Tongue (tissue), 2 donors: ENCODE results near the gene AKAP7. TPM values are rescaled to one million over a fixed set of nuclear protein-coding genes. Genes with fewer than 3 reads are reported as not detected.
A peak's percentile ranks its signal among the peaks of the same experiment; 100 is the strongest.
"Not testable (repeated sequence)": the region's sequence is repeated elsewhere in the genome, so short reads cannot be mapped to it uniquely, and the experiment has no call there.

Experiments
- DNase-seq: peaks from one replicate; pipeline ENCODE4 v3.0.0-alpha.2; 2015
- total RNA-seq: library from RNA; depleted of rRNA; stranded (reverse); fragments of >200 nt; gene quantifications from one replicate; pipeline ENCODE4 v1.2.3, GENCODE V29; 2014

AKAP7 gene
- 20.3 TPM for total RNA-seq

- peak; percentile 86 for DNase-seq
These were observed at the start of gene AKAP7 for GRCh38 chr6:131135244-131136020. AKAP7 (plus strand) TSS chr6:131135467; CDS start chr6:131135764, 297 bp downstream.

GRCh38 chr6:131090339-131090738, 44.9 kb upstream of the AKAP7 start:
- DNase-seq, result not testable (repeated sequence)

GRCh38 chr6:131091944-131092343, 43.3 kb upstream of the AKAP7 start:
- not testable (repeated sequence) for DNase-seq

GRCh38 chr6:131093334-131093733, 41.9 kb upstream of the AKAP7 start:
- DNase-seq, result no peak

- no peak for DNase-seq
These were observed 38.5 kb upstream of the AKAP7 start for GRCh38 chr6:131096786-131097185.

- no peak for DNase-seq
These were observed 33.2 kb upstream of the AKAP7 start for GRCh38 chr6:131101911-131102680.

- no peak for DNase-seq
These were observed 32.0 kb upstream of the AKAP7 start for GRCh38 chr6:131103296-131103695.

GRCh38 chr6:131103901-131104300, 31.4 kb upstream of the AKAP7 start:
- no peak for DNase-seq

- DNase-seq, result no peak
These were observed 28.1 kb upstream of the AKAP7 start for GRCh38 chr6:131107151-131107550.

GRCh38 chr6:131112249-131112648, 23.0 kb upstream of the AKAP7 start:
- DNase-seq, result no peak

- DNase-seq, result no peak
These were observed 19.6 kb upstream of the AKAP7 start for GRCh38 chr6:131115651-131116050.

- DNase-seq, result no peak
These were observed 18.9 kb upstream of the AKAP7 start for GRCh38 chr6:131116321-131116720.

GRCh38 chr6:131116755-131117360, 18.4 kb upstream of the AKAP7 start:
- peak; percentile 40 for DNase-seq

GRCh38 chr6:131117878-131118277, 17.4 kb upstream of the AKAP7 start:
- no peak for DNase-seq

- DNase-seq, result no peak
These were observed 13.3 kb upstream of the AKAP7 start for GRCh38 chr6:131122007-131122406.

GRCh38 chr6:131122516-131122915, 12.8 kb upstream of the AKAP7 start:
- DNase-seq, result no peak

- DNase-seq, result peak; percentile 61
These were observed 10.8 kb upstream of the AKAP7 start for GRCh38 chr6:131124336-131125071.

GRCh38 chr6:131125431-131125830, 9.8 kb upstream of the AKAP7 start:
- no peak for DNase-seq

- no peak for DNase-seq
These were observed 5.3 kb upstream of the AKAP7 start for GRCh38 chr6:131129689-131130553.

GRCh38 chr6:131130554-131130940, 4.7 kb upstream of the AKAP7 start:
- peak; percentile 30 for DNase-seq

- DNase-seq, result no peak
These were observed 2.9 kb upstream of the AKAP7 start for GRCh38 chr6:131132360-131132759.
